Stimulated activated CD4-positive, alpha-beta T cell treated with anti-CD3 and anti-CD28 coated beads, TNF-alpha, amount 100 ng/mL, for 4 hours (primary cell): ENCODE measurements around the gene MUC4.
"Not testable (repeated sequence)": the region's sequence is repeated elsewhere in the genome, so short reads cannot be mapped to it uniquely, and the experiment has no call there.

Experiments used
- DNase-seq, 3 experiments: peaks; one replicate each; pipeline ENCODE4 v3.0.0-alpha.2; 2020; ENCODE audit warnings: low read depth in 3 of 3

MUC4 gene

DNA sequence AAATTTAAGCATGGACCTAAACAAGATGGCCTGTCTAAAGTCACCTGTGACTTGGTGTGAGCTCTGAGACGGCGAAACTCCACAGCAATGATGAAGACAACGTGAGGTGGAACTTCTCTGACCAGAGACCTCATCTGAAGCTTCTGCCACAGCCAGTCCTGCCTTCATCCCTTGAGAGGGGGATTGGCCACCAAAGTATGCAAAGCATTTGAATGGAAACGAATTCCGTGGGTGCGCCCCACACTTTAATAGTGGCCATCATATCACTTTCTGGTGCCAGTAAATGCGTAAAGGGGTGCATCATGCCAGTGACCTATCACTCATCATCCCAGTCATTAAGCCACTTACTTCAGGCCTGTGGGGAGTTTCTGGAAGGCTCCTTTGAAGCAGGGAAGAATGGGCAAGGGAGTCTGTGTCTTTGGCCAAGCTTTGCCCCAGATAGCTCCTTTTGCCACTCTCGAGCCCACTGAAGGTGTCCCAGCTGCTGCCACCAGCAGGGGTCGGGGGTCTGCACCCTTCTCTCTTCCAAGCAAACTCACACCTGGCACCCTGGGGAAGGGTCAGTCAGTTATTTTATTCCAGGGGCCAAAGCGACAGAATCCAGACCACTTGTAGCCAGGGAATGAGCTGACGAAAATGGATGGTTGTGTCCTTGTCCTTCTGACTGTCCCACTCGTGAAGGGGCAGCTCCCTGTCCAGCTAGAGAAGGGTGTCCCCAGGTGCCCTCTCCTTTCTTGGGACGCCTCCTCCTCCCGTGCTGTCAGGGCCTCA, 73.3 kb downstream of the MUC4 start:
- no peak for DNase-seq

DNA sequence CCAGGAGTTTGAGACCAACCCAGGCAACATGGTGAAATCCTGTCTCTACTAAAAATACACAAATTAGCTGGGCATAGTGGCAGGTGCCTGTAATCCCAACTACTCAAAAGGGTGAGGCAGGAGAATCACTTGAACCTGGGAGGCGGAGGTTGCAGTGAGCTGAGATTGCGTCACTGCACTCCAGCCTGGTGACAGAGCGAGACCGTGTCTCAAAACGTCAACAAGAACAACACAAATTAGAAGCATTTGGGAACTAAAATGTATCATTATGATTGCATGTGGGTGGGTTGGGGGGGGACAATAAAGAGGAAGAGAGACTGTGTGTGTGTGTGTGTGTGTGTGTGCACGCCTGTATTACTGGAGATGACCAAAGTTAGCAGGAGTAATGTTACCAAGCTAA, 73.9 kb downstream of the MUC4 start:
- DNase-seq = not testable (repeated sequence)

DNA sequence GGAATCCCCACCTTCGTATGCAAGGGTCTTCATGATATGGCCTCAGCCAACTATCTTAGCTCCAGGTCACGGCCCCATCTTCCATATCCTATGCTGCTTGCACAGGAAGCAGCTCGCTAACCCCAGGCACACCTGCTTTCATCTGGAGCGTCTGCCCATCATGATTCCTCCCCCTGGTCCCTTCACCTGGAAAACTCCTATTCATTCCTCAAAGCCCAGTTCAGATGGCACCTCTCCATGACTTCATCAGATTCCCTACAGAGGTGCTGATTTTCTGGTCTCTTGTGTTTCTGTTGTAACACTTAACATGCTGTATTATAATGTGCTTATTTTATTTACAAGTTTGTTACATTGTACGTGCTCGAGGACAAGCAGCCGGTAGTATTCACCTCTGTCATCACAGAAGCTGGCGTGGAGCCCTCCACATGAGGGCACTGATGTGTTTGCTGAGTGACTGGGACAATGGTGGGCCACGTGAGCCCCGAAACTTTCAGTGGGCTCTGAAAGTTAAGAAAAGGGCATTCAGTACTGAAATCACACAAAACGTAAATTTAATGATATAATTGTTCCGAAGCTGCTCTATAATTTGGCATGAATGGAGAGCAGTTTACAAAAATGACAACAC, 74.8 kb downstream of the MUC4 start:
- DNase-seq = no peak

DNA sequence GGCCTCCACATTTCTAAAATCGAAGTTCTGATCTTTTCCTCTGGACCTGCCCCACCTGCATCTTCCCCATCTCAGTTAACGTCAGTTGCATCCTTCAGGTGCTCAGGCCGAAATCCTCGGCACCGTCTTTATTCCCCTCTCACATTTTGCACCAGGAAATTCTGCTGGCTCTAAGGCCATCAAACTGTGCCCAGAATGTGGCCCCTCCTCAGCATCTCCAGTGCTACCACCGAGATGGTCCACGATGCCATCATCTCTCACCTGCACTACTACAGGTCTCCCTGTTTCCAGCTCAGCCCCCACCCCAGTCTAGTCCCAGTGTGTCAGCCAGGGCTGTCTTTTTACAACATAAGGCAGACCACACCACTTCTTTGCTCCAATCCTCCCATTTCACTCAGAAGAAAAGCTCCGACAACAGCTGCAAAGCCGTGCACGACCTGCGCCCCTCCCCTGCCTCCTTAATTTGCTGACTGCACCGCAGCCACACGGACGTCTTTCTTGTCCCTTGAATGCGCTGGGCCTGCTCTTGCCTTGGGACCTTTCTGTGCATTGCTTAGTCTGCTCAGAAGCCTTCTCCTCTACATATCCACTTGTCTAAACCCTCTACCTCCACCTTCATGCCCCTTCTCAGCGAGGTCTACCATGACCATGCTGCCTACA, 76.6 kb downstream of the MUC4 start:
- no peak for DNase-seq

DNA sequence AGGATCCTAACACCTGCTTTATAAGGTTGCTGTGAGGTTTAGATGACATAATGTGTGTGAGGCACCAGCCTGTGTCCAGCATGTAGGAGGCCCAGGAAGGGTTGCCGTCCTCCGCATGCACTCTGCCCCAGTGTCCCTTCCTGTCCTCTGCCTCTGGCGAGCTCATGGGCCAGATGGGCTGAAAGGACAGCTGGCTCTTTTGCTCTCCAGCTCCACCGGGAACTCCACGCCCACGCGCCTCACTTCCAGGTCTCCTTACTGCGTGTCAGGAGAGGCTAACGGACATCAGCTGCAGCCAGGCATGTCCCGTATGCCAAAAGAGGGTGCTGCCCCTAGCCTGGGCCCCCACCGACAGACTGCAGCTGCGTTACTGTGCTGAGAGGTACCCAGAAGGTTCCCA, 78.8 kb downstream of the MUC4 start:
- DNase-seq = no peak

DNA sequence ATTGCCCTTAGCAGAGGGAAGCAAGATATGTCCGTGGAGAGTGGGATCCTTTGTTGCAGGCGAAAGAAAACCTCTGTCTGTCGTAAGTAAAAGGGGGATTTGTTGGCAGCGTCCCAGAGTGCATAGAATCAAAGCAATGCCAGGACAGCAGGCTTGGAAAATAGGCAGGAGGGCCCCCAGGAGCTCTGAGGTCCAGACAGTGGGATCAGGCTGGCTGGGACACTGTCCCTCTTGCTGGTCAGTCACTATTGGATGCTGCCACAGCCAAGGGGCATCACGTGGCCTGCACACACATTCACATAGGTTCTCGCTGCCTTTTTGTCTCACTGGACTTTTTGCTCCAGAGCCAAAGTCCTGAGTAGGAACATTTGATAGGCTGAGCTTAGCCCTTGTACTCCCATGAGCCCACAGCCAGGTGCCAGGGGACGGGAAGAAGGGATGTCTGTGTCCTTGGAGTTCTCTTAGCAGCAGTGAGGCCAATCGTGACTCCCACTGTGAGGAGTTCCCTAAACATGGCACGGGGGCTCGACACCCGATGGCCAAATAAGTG, 80.3 kb downstream of the MUC4 start:
- no peak for DNase-seq

DNA sequence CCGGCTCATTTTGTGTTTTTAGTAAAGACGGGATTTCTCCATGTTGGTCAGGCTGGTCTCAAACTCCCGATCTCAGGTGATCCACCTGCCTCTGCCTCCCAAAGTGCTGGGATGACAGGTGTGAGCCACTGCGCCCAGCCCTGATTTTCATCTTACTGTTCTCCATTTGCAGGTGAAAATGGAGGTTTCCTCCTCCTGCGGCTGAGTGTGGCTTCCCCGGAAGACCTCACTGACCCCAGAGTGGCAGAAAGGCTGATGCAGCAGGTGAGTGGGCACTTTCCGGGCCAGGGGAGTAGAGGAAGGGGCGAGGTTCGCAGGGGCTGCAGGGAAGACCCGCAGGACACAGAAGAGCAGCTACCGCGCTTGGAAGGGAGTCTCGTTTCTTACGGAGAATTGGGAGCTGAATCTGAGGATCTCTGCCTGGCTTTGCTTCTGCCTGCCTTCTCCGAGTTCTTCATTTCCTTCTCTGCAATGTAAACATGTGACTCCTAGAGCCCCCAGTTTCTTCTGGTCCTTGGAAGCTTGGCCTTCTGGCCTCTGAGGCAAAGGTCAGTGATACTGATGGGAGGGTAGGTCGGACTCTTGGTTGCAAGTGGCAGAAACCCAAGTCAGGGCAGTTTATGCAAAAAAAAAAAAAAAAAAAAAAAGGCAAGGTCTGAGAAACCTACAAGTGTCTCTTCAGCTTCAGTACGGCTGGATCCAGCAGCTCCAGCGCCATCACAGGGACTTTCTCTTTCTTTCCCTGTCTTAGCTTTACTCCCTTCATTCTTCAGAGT, 82.1 kb downstream of the MUC4 start:
- DNase-seq = no peak

DNA sequence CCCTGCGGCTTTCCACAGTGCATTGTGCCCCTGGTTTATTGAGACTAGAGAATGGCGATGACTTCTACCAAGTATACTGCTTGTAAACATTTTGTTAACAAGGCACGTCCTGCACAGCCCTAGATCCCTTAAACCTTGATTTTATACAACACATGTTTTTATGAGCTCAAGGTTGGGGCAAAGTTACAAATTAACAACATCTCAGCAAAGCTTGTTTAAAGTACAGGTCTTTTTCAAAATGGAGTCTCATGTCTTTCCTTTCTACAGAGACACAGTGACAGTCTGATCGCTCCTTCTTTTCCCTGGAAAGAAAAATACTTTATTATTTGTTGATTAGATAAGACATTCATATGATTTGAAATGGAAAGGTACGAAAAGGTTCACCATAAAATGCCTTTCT, 82.9 kb downstream of the MUC4 start:
- not testable (repeated sequence) for DNase-seq

DNA sequence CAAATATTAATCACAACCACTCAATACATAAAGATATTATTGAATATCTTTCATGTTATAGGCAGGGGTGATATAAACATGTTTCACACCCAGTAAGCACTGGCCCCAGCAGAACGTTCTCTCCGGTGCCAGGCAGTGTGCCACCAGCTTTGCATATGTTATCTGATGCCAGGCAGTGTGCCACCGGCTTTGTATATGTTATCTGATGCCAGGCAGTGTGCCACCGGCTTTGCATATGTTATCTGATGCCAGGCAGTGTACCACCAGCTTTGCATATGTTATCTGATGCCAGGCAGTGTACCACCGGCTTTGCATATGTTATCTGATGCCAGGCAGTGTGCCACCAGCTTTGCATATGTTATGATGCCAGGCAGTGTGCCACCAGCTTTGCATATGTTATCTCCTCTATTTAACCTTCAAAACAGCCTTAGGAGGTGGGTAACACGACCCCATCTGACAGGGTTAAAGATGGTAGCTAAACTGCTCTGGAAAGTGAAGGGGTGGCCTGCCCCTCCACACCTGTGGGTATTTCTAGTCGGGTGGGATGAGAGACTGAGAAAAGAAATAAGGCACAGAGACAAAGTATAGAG, 84.0 kb downstream of the MUC4 start:
- no peak for DNase-seq

DNA sequence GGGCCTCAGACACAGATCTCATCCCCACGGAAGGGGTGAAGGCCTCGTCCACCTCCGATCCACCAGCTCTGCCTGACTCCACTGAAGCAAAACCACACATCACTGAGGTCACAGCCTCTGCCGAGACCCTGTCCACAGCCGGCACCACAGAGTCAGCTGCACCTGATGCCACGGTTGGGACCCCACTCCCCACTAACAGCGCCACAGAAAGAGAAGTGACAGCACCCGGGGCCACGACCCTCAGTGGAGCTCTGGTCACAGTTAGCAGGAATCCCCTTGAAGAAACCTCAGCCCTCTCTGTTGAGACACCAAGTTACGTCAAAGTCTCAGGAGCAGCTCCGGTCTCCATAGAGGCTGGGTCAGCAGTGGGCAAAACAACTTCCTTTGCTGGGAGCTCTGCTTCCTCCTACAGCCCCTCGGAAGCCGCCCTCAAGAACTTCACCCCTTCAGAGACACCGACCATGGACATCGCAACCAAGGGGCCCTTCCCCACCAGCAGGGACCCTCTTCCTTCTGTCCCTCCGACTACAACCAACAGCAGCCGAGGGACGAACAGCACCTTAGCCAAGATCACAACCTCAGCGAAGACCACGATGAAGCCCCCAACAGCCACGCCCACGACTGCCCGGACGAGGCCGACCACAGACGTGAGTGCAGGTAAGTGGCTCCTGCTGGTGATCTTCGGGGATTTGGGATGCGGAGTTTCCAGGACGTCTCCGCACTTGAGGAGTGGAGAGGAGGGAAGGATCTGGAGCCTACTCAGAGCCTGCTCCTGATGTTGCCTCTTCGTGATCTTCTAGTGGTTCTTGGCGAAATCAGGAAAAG, 85.6 kb downstream of the MUC4 start:
- not testable (repeated sequence) for DNase-seq

DNA sequence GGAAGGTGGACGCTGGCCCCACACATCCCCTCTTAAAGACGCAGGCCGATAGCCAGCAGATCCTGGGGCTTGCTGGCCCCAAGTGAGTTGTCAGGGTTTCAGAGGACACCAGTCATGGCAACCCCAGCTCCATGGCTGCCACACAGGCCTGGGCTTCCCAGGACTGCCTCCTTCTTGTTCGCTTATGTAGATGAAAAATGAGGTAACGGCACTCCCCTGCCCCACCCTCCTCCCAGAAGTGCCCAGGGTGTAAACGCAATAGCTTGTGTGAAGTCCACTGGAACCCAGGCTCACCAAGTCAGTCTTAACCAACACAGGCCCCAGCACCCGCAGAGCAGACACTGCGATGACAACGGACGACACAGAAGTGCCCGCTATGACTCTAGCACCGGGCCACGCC, 87.4 kb downstream of the MUC4 start:
- not testable (repeated sequence) for DNase-seq

DNA sequence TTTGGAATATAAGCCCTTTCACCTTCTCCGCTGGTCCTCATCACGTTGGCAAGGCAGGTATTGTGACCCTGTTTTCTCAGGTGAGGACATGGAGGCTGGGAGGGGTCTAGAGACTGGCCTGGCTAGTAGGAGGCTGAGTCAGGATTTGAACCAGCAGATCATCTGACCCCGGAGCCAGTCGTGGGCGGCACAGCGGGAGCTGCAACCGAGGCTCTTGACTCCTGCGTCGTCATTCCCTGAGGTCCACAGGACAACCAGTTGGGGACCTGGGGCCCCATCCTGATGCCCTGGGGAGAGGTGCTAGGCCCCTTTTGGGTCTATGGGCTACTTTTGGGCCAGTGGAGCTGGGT, 88.8 kb downstream of the MUC4 start:
- not testable (repeated sequence) for DNase-seq

DNA sequence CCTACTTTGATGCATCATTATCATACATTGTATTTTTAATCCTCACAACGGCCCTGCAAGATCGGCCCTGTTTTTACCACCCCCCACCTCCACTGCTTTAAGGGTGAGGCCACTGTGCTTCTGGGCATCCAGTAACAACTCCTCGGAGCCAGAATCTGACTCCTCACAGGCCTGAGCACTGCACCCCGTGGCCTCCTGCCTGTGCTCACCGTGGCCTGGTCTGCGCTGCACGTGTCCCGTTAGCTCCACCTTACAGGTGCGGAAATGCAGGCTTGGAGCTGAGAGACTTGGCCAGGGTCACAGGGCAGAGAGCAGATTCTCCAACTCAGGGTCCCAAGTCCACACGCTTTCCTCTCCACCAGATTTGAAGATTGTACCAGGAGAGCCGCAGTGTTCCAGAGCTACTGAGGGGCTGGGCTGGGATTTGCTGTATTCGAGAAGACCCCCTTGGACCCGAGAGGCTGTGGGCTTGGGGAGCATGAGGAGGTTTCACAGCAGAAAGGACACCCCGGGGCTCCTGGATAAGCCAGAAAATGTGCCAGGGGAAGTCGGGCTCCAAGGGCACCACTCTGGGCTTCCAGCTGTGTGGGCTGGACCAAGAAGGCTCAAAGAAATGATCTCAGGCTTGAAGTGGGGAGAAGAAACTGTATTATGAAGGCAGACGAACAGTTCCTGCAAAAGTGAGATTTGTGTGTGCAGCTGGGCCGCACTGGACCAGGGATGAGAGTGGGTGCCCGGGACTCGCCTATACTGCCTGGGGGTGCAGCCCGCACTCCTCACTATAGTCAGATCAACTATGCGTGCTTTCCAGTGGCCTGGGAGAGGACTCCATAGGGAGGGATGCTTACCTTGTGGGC, 89.4 kb downstream of the MUC4 start:
- DNase-seq = not testable (repeated sequence)

DNA sequence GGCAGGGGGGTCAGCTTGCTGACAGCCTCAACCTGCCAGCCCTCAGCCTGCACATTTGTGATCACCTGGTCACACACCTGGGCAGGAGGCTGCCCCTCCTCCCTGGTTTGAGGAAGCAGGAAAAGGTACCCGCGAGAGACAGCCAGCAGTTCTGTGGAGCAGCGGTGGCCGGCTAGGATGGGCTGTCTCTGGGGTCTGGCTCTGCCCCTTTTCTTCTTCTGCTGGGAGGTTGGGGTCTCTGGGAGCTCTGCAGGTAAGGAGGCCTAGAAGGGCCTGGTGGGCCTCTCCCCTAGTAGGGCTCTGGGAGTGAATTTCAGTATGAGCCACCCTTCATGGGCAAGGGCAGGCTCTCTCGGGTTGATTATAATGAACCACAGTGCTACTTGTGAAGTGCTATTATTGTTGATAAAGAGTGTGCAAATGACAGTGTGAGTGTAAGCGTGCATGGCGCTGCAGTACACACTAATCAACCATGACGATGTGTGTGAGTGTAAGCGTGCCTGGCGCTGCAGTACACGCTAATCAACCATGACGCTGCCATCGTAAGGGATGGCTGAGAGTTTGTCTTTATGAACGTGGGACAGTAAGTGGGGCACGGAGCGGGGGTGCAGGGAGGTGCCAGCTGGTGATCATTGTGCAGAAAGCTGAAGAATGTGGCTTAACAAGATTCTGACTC, 90.8 kb downstream of the MUC4 start, which contains the start of gene MUC20:
TSS of gene MUC20 (plus strand) at position 148 of the 676 bp plus-strand sequence. CDS start at position 178, 30 bp downstream.
- not testable (repeated sequence) for DNase-seq

DNA sequence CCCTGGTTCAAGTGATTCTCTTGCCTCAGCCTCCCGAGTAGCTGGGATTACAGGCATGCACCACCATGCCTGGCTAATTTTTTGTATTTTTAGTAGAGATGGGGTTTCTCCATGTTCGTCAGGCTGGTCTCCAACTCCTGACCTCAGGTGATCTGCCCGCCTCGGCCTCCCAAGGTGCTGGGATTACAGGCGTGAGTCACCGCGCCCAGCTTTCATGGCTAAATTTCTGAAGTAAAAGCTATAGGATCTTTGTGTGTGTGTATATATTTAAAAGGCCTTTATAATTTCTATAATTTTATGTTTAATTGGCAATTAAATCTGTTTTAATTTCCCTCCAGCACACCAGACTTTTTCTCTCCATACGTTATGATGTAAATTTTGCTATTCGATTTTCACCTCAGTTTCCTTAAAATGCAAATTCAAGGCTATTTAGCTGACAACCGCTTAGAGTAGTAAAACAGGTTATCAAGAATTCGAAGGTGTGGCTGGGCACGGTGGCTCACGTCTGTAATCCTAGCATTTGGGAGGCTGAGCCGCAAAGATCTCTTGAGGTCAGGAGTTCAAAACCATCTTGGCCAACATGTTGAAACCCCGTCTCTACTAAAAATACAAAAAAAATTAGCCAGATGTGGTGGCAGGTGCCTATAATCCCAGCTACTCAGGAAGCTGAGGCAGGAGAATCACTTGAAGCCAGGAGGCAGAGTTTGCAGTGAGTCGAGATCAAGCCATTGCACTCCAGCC, 92.0 kb downstream of the MUC4 start:
- DNase-seq = not testable (repeated sequence)

DNA sequence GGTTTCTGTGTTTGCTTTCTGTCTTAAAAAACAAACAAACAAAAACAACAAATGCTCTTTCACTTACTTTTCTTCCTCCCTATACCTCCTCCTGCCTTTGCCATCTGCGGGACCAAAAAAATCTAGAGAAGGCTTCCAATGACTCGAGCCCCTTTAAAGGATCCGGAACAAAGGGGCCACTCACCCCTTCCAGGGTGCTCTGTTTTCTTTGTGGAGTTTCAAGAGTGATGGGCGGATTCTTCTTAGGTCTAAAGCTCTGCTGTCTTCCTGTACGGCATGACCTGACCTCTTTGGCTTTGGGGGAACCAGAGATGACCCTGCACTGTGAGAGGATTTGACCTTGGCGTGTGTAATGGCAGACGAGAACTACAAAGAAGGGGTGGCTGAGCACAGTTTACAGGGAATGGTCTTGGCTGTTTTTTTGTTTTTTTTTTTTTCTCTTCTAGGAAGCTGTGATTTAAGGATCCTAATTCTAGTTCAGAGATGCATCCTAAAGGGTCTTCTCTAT, 93.2 kb downstream of the MUC4 start:
- no peak for DNase-seq

DNA sequence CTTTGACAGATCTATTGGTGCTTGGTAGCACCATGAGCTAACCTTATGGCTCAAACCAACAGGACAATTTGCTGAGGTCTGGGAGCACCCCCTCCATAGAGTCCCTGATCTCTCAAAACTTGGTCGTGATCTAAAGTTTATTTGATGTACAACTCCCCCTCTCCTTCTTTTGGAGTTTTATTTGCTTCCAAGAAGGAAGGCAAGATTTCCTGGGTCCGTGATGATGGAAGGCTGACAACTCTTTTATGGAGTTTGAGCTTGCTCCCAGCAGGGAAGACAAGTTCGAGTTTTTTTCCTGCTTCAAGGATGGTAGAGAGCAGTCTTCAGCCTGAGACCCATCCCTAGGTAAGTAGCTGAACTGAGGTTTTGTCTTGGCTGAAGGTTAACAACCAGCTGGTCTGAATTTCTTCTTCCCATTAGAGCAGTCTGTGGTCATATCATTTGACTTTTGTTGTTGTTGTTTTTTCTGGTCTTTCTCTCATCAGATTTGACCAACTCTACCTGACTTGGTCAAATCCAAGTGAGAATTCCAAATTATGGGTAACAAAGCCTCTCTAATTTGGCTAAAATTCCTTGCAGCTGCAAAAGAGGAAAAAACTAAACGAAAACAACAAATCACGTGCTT, 93.8 kb downstream of the MUC4 start:
- DNase-seq = no peak

DNA sequence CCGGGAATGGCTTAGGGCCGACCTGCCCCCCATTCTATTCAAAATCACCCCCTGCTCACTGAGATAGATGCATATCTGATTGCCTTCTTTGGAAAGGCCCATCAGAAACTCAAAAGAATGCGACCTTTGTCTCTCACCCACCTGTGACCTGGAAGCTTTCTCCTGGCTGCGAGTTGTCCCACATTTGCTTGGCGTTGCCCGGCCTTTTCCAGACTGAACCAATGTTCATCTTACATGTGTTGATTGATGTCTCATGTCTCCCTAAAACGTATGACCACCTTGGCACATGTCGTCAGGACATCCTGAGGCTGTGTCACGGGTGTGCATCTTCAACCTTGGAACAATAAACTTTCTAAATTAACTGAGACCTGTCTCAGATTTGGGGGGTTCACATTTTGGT, 94.3 kb downstream of the MUC4 start:
- DNase-seq = no peak
